ENCODE data around the gene NDUFAF2.
"Not testable (repeated sequence)": the region's sequence is repeated elsewhere in the genome, so short reads cannot be mapped to it uniquely, and the experiment has no call there.

NDUFAF2 gene

GRCh38 chr5:61084658-61085057 is 139.7 kb downstream of the NDUFAF2 start:
- no peak for TF ChIP-seq CTCF (IDR thresholded peaks at IDR 0.05; ENCODE audit: borderline replicate concordance, insufficient read depth, low read depth, low read length)
- no peak overlapping the region for H3K4me3 ChIP-seq (ENCODE audit: low read depth, low read length)

- no peak overlapping the region for H3K4me3 ChIP-seq (ENCODE audit: low read depth, low read length)
- no peak for TF ChIP-seq CTCF (IDR thresholded peaks at IDR 0.05; ENCODE audit: borderline replicate concordance, insufficient read depth, low read depth, low read length)
These were observed 140.9 kb downstream of the NDUFAF2 start for GRCh38 chr5:61085885-61086284.

DNA sequence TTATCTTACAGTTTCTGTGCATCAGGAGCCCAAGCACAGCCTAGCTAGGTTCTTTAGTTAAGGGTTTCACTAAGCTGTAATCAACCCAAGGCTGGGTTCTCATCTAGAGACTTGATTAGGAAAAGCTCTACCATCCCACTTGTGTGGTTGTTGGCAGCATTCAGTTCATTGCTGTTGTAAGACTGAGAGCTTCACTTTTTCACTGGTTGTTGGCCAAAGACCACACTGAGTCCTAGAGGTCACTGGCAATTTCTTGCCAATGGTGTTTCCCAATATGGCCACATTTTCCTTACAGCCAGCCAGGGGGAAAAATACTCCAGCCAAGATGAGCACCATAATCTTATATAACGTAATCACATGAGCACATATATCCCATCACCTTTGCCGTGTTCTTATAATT is 142.9 kb downstream of the NDUFAF2 start:
- no peak for TF ChIP-seq CTCF (IDR thresholded peaks at IDR 0.05; ENCODE audit: borderline replicate concordance, insufficient read depth, low read depth, low read length)
- H3K4me3 ChIP-seq (ENCODE audit: low read depth, low read length): no peak overlapping the region

DNA sequence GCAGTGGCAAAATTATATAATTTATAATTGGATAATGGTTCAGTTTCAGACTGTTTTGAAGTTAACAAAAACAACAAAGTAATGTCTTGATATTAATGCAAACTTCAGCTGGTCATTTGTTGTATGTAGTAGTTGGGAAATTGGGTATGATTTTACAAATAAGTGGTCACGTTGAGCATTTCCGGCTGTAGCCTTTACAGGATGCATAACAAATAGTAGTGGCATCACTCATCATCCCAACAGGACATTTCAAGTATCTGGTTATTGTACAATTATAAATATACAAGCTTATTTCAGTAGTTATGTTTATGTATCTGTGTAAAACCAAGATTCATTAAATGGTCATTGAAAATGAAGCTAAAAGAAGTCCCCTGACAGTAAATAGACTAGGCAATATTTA is 144.3 kb downstream of the NDUFAF2 start:
- no peak for TF ChIP-seq CTCF (IDR thresholded peaks at IDR 0.05; ENCODE audit: borderline replicate concordance, insufficient read depth, low read depth, low read length)
- H3K4me3 ChIP-seq (ENCODE audit: low read depth, low read length): no peak overlapping the region

GRCh38 chr5:61093046-61093771 is 148.2 kb downstream of the NDUFAF2 start:
- not testable (repeated sequence) for H3K4me3 ChIP-seq (ENCODE audit: low read depth, low read length)

GRCh38 chr5:61097465-61097864 is 152.5 kb downstream of the NDUFAF2 start:
- no peak overlapping the region for H3K4me3 ChIP-seq (ENCODE audit: low read depth, low read length)
- no peak for TF ChIP-seq CTCF (IDR thresholded peaks at IDR 0.05; ENCODE audit: borderline replicate concordance, insufficient read depth, low read depth, low read length)

- TF ChIP-seq CTCF (IDR thresholded peaks at IDR 0.05; ENCODE audit: borderline replicate concordance, insufficient read depth, low read depth, low read length): no peak
- no peak overlapping the region for H3K4me3 ChIP-seq (ENCODE audit: low read depth, low read length)
These were observed 153.4 kb downstream of the NDUFAF2 start for GRCh38 chr5:61098251-61098995.

All from GM12875 (cell line).